ENCODE results near the gene MAML3.

Gene MAML3

GRCh38 chr4:139889901-139890300 is 264.1 kb downstream of the MAML3 start:
- no peak for DNase-seq

GRCh38 chr4:139889264-139889663 is 264.7 kb downstream of the MAML3 start:
- no peak for DNase-seq

GRCh38 chr4:139887962-139888735 is 265.8 kb downstream of the MAML3 start:
- no peak for DNase-seq

- DNase-seq: no peak
These were observed 266.6 kb downstream of the MAML3 start for GRCh38 chr4:139887376-139887802.

GRCh38 chr4:139886798-139887197 is 267.2 kb downstream of the MAML3 start:
- DNase-seq: no peak

GRCh38 chr4:139884438-139884837 is 269.5 kb downstream of the MAML3 start:
- DNase-seq: no peak

GRCh38 chr4:139880841-139881240 is 273.1 kb downstream of the MAML3 start:
- DNase-seq: no peak

GRCh38 chr4:139878050-139878449 is 275.9 kb downstream of the MAML3 start:
- DNase-seq: no peak

- DNase-seq: no peak
These were observed 277.5 kb downstream of the MAML3 start for GRCh38 chr4:139876337-139876941.

- DNase-seq: no peak
These were observed 278.6 kb downstream of the MAML3 start for GRCh38 chr4:139875411-139875825.

GRCh38 chr4:139873111-139873860 is 280.7 kb downstream of the MAML3 start:
- no peak for DNase-seq

GRCh38 chr4:139872274-139872673 is 281.7 kb downstream of the MAML3 start:
- DNase-seq: no peak

GRCh38 chr4:139869810-139870209 is 284.2 kb downstream of the MAML3 start:
- no peak for DNase-seq

- DNase-seq: no peak
These were observed 287.6 kb downstream of the MAML3 start for GRCh38 chr4:139866276-139866962.

GRCh38 chr4:139865537-139865936 is 288.4 kb downstream of the MAML3 start:
- no peak for DNase-seq

GRCh38 chr4:139863531-139863930 is 290.5 kb downstream of the MAML3 start:
- DNase-seq: no peak

- DNase-seq: no peak
These were observed 292.5 kb downstream of the MAML3 start for GRCh38 chr4:139861471-139861870.

GRCh38 chr4:139860435-139861024 is 293.5 kb downstream of the MAML3 start:
- DNase-seq: no peak

GRCh38 chr4:139859876-139860275 is 294.1 kb downstream of the MAML3 start:
- DNase-seq: no peak

GRCh38 chr4:139858436-139859205 is 295.4 kb downstream of the MAML3 start:
- DNase-seq: no peak

GRCh38 chr4:139857977-139858376 is 296.0 kb downstream of the MAML3 start:
- DNase-seq: no peak

GRCh38 chr4:139857021-139857420 is 297.0 kb downstream of the MAML3 start:
- DNase-seq: no peak
